Kidney (tissue), 14 donors: ENCODE data around the gene BTG4. TPM values are rescaled to one million over a fixed set of nuclear protein-coding genes. Genes with fewer than 3 reads are reported as not detected.

Source experiments
- DNase-seq, 5 donors: peaks; one replicate each; pipeline ENCODE4 v3.0.0-alpha.2; 2013 to 2020
- FAIRE-seq: peaks from 2 replicates; lab custom pipeline; 2012; peaks lifted over from hg19 to GRCh38; lab: Jason Lieb, UNC
- H3K27ac ChIP-seq, 2 donors: one replicate each; pipeline ENCODE4 v1.7.0; 2013; ENCODE audit warnings: low read depth in 2 of 2, low read length in 2 of 2, inconsistent platforms in 1 of 2
- H3K27me3 ChIP-seq: one replicate; pipeline ENCODE4 v1.7.1; 2013; ENCODE audit warnings: low read length, inconsistent platforms; ENCODE audit not compliant: control insufficient read depth, insufficient read depth
- H3K36me3 ChIP-seq, 3 donors: one replicate each; pipeline versions ENCODE4 v1.7.0 to v1.7.1; 2013; ENCODE audit warnings: low read length in 3 of 3, control low read depth in 1 of 3, inconsistent platforms in 1 of 3; ENCODE audit not compliant: insufficient read depth in 3 of 3, control insufficient read depth in 2 of 3
- H3K4me1 ChIP-seq, 3 donors: one replicate each; pipeline versions ENCODE4 v1.7.0 to v1.7.1; 2013; ENCODE audit warnings: low read length in 3 of 3, inconsistent platforms in 1 of 3, low read depth in 1 of 3; ENCODE audit not compliant: control insufficient read depth in 2 of 3, insufficient read depth in 2 of 3
- H3K4me3 ChIP-seq, 3 donors: one replicate each; pipeline versions ENCODE4 v1.7.0 to v1.8.1; 2013; ENCODE audit warnings: low read length in 3 of 3, control low read depth in 1 of 3, inconsistent platforms in 1 of 3
- H3K9ac ChIP-seq, 3 donors: one replicate each; pipeline versions ENCODE4 v1.7.0 to v1.7.1; 2013; ENCODE audit warnings: low read length in 3 of 3, control low read depth in 1 of 3, inconsistent platforms in 1 of 3
- H3K9me3 ChIP-seq, 3 donors: one replicate each; pipeline versions ENCODE4 v1.7.0 to v1.7.1; 2013; ENCODE audit warnings: low read length in 3 of 3, control low read depth in 1 of 3, inconsistent platforms in 1 of 3; ENCODE audit not compliant: control insufficient read depth in 2 of 3, insufficient read depth in 1 of 3
- intact Hi-C: fragments of 100-400 bp; cut with DNase I; formaldehyde crosslinking; loops from one replicate; pipeline ENCODE4 v1.11.1; 2022
- polyA plus RNA-seq: library from polyadenylated mRNA; stranded (reverse); fragments of 350-450 nt; fragmentation: Illumina TruSeq; extraction: RNeasy Lipid Tissue Mini Kit (QIAGEN cat#74804); gene quantifications from one replicate; pipeline ENCODE4 v1.2.3, GENCODE V29; 2014; ENCODE audit warnings: low read depth, low replicate concordance; ENCODE audit not compliant: insufficient read depth
- total RNA-seq: library from RNA; stranded (reverse); fragmentation: NEBNext Ultra II Directional; extraction: Animal tissue kit (Norgen Biotek cat#: 25700); gene quantifications from one replicate; pipeline ENCODE4 v1.2.1, GENCODE V29; 2021
- TF ChIP-seq, protein P1 (sequence below): IDR thresholded peaks from 3 replicates; pipeline ENCODE4 v1.5.1; 2012; ENCODE audit warnings: mild to moderate bottlenecking, moderate library complexity, borderline replicate concordance; ENCODE audit not compliant: insufficient read depth; ENCODE audit errors: extremely low read depth
- donor health status: control.
- donor health status: control.
- donor health status: control.
- donor health status: control.
- donor health status: control.
- donor health status: DM: yes; HTN: yes; CAD: no.
- donor health status: Normal renal cell carcinoma (clear cell type).

Gene BTG4
- total and polyA plus RNA-seq, 2 donors from 2014 or later = not detected

- DNase-seq (no peak), FAIRE-seq (no peak)
- Histone ChIP-seq H3K36me3 (no peaks in the 10 kb centered on the region), H3K9ac (no peak overlapping the region), H3K27ac (no peak overlapping the region), H3K4me3 (no peak overlapping the region), H3K4me1 (peaks cover 0 to 1% (median 0%) of the 10 kb centered on the region in 3 donors), H3K27me3 (no peaks in the 10 kb centered on the region), H3K9me3 (peaks cover 0 to 6% (median 0%) of the 10 kb centered on the region in 3 donors)
- intact Hi-C loops = no loop called here
- TF ChIP-seq, protein P1, sequence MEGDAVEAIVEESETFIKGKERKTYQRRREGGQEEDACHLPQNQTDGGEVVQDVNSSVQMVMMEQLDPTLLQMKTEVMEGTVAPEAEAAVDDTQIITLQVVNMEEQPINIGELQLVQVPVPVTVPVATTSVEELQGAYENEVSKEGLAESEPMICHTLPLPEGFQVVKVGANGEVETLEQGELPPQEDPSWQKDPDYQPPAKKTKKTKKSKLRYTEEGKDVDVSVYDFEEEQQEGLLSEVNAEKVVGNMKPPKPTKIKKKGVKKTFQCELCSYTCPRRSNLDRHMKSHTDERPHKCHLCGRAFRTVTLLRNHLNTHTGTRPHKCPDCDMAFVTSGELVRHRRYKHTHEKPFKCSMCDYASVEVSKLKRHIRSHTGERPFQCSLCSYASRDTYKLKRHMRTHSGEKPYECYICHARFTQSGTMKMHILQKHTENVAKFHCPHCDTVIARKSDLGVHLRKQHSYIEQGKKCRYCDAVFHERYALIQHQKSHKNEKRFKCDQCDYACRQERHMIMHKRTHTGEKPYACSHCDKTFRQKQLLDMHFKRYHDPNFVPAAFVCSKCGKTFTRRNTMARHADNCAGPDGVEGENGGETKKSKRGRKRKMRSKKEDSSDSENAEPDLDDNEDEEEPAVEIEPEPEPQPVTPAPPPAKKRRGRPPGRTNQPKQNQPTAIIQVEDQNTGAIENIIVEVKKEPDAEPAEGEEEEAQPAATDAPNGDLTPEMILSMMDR = no peak
Observed at GRCh38 chr11:111560800-111561199, 48.6 kb upstream of the BTG4 start.

- Histone ChIP-seq H3K4me1 (no peaks in the 10 kb centered on the region), H3K9ac (no peak overlapping the region), H3K27ac (no peak overlapping the region), H3K9me3 (peaks cover 0 to 6% (median 0%) of the 10 kb centered on the region in 3 donors), H3K27me3 (no peaks in the 10 kb centered on the region), H3K36me3 (no peaks in the 10 kb centered on the region), H3K4me3 (no peak overlapping the region)
- FAIRE-seq (no peak), DNase-seq (peak in 3 of 5 donors; percentile 17 to 36 (median 20))
- TF ChIP-seq, protein P1 = no peak
- intact Hi-C loops = no loop called here
Observed at GRCh38 chr11:111559800-111560464, 47.7 kb upstream of the BTG4 start.

- no peak for FAIRE-seq
- no peak for DNase-seq
- intact Hi-C loops = no loop called here
- Histone ChIP-seq H3K4me3 (no peak overlapping the region), H3K36me3 (no peaks in the 10 kb centered on the region), H3K9me3 (peaks cover 0 to 6% (median 0%) of the 10 kb centered on the region in 3 donors), H3K27me3 (no peaks in the 10 kb centered on the region), H3K27ac (no peak overlapping the region), H3K9ac (no peak overlapping the region), H3K4me1 (no peaks in the 10 kb centered on the region)
- TF ChIP-seq, protein P1 = no peak
Observed at GRCh38 chr11:111557425-111558111, 45.4 kb upstream of the BTG4 start.
